ENCODE results near the gene COX19.
"Not testable (repeated sequence)": the region's sequence is repeated elsewhere in the genome, so short reads cannot be mapped to it uniquely, and the experiment has no call there.

The COX19 gene

GRCh38 chr7:1009747-1010146 is 34.4 kb upstream of the COX19 start:
- no peak for DNase-seq

- DNase-seq, result no peak
These were observed 33.5 kb upstream of the COX19 start for GRCh38 chr7:1008733-1009363.

GRCh38 chr7:1007901-1008300 is 32.6 kb upstream of the COX19 start:
- DNase-seq, result no peak

- DNase-seq, result no peak
These were observed 30.0 kb upstream of the COX19 start for GRCh38 chr7:1005303-1005702.

DNA sequence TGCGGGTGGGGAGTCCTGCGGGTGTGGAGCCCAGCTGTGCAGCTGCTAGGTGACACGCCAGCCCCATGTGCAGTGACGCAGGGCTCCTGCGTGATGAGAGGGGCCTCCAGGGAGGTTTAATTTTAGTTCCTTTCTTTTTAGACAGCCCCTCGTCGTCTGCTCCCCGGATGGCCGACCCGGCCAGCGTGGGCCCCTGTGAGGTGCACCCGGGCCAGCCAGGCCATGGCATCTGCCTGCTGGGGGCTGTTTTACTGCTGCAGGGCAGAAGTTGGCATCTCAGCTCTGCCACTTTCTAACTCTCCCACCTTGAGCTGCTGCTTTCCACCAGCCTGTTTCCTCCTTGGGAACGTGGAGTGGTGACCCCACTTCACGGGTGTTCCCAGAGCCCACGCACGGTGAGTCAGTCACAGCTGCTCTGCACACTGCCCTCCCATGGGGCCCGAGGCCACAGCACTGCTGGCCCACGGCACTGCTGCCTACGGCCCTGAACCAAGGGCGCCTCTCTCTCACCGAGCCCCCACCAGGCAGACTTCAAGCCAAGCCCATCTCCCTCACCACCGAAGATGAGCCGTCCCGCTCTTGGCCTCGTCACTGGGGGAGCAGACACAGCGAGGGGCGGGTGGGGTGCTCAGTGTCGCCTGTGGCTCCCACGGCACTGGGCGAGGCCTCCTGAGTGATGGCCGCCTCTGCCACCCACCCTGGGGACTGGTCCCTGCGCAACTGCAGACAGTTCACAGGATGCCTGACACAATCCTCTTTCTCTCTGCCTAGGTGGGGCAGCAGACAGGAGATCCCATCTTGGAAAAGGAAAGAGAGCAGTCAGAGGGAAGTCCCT is 28.9 kb upstream of the COX19 start:
- DNase-seq, result no peak

GRCh38 chr7:1002445-1002844 is 27.1 kb upstream of the COX19 start:
- DNase-seq, result not testable (repeated sequence)

DNA sequence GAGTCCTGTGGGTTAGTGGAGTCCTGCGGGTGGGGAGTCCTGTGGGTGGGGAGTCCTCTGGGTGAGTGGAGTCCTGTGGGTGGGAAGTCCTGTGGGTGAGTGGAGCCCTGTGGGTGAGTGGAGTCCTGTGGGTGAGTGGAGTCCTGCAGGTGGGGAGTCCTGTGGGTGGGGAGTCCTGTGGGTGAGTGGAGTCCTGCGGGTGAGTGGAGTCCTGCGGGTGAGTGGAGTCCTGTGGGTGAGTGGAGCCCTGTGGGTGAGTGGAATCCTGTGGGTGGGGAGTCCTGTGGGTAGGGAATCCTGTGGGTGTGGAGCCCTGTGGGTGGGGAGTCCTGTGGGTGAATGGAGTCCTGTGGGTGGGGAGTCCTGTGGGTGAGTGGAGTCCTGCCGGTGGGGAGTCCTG is 26.7 kb upstream of the COX19 start:
- DNase-seq, result not testable (repeated sequence)

GRCh38 chr7:1001069-1001770 is 25.9 kb upstream of the COX19 start:
- not testable (repeated sequence) for DNase-seq

- no peak for DNase-seq
These were observed 24.9 kb upstream of the COX19 start for GRCh38 chr7:999941-1000935.

- no peak for DNase-seq
These were observed 24.0 kb upstream of the COX19 start for GRCh38 chr7:999149-999879.

DNA sequence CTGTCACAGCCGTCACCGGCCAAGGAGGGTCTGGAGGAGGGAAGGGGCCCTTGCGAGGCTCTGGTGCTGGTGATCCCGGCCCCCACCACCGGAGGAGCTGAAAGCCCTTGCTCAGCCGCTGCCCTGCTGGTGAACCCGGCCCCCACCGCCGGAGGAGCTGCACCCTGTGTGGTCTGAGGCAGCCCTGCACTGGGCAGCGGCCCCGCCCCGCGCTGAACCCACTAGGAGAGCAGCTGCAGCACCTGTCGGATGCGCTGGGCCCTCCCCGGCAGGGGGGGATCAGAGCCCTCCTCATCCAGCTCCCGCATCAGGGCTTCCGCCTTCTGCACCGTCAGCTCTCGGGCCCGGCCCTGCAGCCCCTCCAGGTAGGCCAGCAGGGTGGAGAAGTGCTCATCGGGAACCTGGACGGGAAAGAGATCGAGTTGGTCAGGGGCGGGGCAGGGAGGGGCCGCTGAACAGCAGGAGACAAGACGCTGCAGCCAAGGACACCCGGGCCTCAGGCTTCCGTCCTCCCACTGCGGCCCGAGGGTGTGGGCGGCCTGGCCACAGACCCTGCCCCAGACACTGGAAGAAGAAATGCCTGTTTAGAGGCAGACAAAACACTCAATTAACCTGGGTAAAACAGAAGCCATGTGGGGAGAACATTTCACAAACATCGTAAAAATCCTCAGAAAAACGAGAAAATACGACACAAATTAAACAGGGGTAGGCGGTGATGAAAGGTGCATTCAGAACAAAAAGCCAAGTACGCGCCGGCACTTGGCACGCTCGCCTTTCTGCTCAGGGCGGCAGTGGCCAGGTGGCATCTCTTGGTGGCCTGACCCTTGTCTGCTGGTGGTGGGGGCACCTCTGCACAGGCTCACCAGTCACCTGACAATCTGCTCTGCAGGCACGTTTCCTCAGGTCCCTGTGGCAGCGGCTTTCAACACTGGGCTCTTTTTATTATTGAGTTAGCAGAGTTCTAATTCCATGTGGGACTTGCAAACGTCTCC is 22.4 kb upstream of the COX19 start:
- DNase-seq, result no peak

DNA sequence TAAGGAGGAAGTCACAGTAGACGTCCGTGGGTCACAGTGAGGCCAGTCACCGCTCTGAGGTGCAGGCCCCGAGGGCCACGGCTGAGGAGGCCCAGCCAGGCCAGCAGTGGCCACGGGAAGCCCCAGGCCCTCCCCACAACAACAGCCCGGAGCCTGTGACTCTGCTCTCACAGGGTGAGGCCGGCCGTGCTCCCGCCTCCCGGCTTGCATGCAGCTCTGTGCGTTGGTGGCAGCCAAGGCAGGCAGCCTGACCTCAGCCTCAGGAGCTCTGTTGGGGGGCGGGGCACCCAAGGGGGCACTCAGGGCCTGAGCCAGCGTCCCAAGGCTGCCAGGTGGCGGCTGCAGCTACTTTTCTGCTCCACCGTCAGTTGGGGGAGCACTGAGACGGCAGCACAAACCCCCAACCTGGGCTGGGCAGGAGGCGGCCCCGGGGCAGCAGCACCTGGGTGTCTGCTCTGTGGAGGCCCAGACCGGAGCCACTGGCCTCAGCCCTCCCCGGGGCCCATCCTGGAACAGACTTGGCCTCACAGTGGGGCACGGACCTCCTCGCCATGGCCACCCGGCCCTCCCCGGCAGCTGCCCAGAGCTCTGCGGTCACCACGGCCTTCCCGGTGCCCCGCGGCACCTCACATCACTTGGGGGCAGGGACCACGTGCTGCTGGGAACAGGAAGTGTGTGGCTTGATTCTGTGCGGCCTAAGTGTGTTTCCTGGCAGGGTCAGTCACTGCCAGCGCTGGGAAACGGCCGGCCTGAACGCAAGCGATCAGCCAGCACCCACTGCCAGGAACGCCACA is 20.9 kb upstream of the COX19 start:
- no peak for DNase-seq

- DNase-seq, result no peak
These were observed 20.2 kb upstream of the COX19 start for GRCh38 chr7:995571-995970.

- DNase-seq, result no peak
These were observed 19.4 kb upstream of the COX19 start for GRCh38 chr7:994592-995308.

- DNase-seq, result peak; percentile 98
These were observed 17.6 kb upstream of the COX19 start for GRCh38 chr7:992709-993607.

- no peak for DNase-seq
These were observed 16.6 kb upstream of the COX19 start for GRCh38 chr7:991729-992656.

All from femur (tissue), 1 donor.